GM18519 (cell line): ENCODE results near the gene CPNE8.

ENCODE experiments used
- ATAC-seq: cut with Tn5 transposase; IDR thresholded peaks from one replicate; pipeline ENCODE4 v1.9.1; 2021; ENCODE audit warnings: mild to moderate bottlenecking, moderate library complexity; ENCODE audit not compliant: unreplicated experiment, low FRiP score

Gene CPNE8

GRCh38 chr12:38898001-38898684 is 7.2 kb downstream of the CPNE8 start:
- no peak for ATAC-seq

DNA sequence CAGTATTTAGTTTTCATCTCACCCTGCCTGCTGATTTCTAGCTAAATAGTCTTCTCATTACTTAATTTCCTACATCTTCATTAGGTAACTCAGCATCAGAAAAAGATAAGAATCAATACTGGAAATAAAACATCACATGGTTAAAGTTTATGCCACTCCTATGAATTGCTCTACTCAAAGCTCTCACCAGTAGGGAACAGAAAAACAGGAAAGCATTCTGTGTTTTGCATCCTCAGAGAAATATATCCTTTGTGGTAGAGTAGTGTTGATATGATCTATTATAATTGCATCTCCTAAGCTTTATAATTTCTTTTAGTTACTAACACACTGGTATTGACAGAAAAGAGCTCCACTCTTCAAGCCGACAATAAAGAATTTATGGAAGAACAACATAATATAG is 9.9 kb downstream of the CPNE8 start:
- no peak for ATAC-seq

DNA sequence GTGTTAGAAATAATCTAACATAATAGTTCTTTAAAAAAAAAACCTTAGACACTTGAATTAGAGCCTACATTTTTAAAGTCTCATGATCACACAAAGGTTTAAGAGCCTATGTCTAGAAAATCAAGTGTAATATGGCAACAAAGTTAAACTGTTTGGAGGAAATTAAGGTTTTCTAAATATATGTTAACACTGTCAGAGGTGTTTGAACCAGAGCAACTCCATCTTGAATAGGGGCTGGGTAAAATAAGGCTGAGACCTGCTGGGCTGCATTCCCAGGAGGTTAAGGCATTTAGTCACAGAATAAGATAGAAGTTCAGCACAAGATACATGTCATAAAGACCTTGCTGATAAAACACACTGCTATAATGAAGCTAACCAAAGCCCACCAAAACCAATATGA is 12.4 kb downstream of the CPNE8 start:
- ATAC-seq = no peak

DNA sequence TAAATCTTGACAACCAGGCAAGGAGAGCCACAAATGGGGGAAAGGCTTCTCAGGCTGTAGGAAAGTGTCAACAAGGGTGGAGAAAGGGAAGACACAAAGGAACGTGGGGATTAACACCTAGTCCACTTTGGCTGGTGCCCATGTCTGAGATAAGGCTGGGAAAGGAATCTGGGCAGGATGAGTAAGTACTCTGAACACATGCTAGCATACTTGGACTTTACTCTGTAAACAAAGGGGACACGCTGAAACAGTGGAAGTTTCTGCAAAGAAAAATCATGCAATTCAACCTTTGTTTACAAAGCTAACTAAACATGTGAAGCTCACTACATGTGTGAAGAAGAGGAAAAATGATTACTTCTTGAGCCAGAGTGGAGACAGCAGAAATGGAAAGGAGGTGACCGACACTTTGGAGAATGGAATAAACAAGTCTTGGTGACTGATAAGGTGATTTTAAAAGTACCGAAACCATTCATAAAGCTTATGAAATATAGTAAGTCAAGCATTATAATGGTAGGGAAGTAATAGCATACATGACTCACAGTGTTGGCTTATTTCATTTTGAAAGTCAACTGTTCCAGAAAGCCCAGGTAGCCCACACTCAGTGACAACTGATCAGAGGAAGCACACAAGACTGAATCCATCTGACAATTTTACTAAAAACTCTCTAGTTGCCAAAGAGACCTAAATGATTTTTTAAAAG is 13.2 kb downstream of the CPNE8 start:
- ATAC-seq = peak; percentile 55

DNA sequence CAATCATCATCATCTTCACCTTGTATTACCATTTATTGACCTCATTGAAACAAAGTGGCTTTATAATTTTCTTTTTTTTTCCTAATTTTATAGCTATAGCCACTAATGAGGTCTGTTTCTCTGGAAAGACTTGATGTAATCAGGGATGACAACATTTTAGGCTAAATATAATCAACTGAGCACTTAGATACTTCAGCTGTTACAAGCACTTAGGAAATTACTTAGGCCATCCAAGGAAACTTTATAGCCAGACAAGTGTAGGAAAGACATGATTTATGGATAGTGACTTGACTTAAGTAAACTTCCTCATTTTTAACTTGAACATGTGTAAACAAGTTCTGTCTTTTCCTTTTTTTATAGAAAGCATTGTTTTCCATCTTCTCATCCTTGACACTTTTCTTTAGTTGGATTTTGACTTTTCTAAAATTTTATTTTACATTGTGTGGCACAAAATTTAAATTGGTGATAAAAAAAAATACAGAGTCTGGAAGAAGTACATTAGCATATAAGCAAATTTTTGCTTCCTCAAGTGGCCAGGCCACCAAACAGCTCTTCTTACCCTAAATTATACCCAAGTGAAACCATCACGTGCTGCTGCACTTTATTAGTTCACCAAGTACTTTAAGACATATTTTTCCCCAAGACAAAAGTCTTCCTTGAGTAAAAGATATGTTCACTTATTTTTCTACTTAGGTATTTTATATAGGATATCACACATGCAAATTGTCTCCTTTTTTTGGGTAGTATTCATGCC is 15.1 kb downstream of the CPNE8 start:
- ATAC-seq = no peak

- no peak for ATAC-seq
These were observed 16.0 kb downstream of the CPNE8 start for GRCh38 chr12:38889297-38889815.

DNA sequence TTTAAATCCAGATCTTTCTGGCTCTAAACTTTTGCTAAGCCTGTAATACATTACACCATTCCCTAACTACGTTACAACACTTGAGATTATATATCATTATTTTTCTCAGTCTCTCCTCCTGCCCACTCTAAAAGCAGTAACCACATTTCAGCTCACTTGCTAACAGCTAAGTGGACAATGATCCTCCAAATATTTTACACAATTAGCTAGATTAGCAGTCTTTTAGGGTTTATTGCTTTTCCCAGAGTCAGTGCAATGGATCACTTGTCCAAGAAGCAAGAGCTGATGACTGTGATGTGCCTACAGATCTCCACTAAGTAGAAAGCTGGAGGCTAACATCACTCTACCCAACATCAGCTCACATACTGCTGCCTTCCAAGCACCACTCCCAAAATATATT is 17.6 kb downstream of the CPNE8 start:
- no peak for ATAC-seq

DNA sequence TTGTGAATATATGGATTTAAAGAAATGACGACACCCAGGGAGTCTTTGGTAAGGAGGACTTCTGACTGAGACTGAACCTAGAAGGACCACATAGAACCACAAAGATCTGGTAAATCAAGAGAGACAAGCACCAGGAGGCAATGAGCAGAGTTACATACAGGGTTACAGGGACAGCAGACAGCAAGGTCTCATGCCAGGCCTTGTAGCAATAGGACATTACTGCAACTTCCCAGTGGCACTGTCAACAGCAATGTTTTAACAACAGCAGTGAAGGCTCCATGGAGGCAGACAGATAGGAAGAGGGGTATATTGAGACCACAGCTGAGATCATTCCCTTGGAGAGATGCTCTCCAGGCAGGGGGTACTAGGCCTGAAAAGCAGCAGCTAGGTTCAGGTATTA is 18.5 kb downstream of the CPNE8 start:
- no peak for ATAC-seq

- ATAC-seq = no peak
These were observed 19.3 kb downstream of the CPNE8 start for GRCh38 chr12:38886064-38886463.

DNA sequence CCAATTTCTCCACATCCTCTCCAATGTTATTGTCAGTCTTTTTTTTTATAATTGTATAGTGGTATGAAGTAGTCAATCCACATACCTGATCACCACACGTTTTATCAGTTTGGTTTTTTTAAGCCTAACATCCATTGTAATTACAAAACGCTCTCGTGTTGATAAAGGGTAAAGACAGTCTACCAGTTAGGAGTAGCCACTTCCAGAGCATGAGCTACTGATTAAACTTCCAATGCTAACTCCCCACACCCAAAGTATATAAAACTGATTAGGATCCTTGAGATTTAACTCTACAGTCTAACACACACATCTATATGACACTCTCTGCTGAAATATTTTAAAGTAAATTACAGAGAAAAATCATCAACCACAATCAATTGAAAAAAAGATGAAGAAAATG is 20.7 kb downstream of the CPNE8 start:
- ATAC-seq = no peak

GRCh38 chr12:38883629-38884134 is 21.7 kb downstream of the CPNE8 start:
- ATAC-seq = no peak

GRCh38 chr12:38880288-38880687 is 25.1 kb downstream of the CPNE8 start:
- no peak for ATAC-seq

DNA sequence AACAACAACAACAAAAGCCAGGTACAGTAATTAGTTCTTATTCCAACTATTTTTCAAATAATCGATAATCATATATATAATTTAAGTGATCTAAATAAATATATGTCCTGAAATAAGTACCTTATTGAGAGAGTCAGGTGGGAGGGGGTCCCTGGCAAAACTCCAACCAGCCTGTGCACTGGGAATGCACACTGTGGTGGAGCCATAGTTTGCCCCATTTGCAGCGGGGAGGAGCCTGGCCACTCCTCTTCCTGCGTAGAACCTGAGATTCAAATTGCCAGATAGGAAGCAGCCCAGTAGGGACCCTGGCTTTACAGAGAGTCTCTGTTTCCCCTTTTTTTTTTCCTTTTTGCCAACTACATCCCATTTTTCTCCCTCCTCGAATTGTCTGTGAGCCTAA is 26.4 kb downstream of the CPNE8 start:
- ATAC-seq = no peak

DNA sequence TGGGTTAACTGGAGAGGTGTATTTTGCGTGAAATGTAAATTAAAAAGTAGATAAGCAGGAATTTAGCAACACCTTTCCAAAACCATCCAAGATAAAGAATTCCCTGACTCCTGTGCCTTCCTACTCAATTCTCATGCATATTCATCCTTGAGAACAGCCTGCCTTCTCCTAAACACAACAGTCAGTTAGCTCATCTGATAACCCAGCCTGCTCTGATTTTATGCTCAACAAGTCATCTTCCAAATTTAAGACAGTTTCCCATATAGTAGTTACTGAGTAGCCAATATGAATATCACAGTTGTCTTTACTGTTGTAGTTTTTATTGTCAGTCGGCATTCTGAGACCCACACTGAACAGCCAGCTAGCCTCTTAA is 27.1 kb downstream of the CPNE8 start:
- ATAC-seq = no peak

DNA sequence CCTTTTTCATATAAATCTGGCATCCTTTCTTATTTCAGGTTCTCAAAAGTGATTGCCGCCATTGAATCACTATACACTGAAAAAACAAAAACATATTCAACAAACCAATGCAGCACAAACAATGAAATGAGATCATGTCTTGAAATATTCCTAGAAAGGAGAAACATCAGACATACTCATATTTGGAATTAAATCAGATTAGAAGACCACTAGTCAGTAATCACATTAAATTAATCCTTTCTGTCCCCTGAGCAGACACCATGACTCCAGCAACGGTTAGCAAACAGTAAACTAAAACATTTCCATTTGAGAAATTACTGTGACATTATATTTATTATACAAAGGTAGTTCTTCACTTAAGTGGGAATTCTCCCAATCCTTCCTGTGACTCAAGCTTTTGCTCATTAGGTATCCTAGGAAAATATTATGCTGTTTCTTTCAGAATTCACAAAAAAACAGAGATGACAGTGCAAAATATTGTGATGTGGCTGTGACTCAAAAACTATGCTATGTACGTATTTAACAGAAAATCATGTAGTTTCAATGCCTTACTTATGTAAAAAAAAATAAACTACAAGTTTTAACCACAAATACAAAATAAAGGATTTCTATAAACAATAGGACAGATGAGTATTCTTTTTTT is 29.7 kb downstream of the CPNE8 start:
- no peak for ATAC-seq

DNA sequence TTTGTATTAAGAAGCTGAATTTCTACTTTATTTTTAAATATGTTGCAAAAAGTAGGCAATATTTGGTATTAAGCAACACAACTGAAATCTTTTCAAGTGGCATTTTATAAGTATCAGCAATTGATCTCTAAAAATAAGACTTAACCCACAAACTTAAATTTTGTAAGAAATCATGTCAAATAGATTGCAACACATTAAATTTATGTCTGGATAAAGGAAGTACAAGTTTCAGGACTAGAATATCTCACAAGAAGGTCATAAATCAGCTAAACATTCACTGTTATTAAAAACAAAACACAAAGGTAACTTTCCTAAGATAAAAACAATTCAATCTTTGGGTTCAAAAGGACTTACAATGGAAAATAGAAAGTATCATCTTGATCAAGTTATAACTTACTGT is 32.8 kb downstream of the CPNE8 start:
- no peak for ATAC-seq

DNA sequence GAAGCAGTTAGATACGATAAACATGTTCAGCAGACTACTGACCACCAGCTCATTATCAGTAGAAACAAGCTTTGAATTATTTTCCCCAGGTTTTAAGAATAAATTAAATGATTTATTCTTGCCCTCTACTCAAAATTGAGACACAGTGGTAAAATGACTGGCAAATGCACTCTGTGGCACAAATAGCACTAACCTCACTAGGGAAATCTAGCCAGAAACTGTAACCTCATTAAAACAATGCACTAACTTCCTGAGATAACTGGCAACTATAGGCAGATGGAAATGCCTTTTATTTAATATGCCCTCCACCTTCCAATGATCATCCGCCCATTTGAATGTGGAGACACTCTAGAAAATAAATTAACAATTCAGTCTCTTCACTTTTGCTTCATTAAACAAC is 33.2 kb downstream of the CPNE8 start:
- no peak for ATAC-seq

GRCh38 chr12:38869036-38869435 is 36.4 kb downstream of the CPNE8 start:
- no peak for ATAC-seq

DNA sequence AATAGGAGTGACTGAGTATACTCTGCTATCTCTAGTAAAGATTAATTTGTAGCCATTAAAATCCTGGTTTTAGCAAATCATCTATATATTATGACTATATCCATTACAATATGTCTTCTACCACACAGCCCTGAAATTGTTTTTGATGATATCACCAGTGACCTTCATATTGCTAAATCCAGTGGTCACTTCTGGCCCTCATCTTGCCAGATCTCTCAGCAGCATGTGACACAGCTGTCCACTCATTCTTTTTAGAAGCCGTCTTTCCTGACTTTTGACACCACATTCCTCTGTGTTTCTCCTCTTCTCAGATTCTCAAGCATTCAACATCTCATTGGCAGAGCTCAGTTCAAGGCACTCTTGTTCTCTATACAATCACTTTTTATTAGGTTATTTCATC is 54.9 kb downstream of the CPNE8 start:
- ATAC-seq = no peak

DNA sequence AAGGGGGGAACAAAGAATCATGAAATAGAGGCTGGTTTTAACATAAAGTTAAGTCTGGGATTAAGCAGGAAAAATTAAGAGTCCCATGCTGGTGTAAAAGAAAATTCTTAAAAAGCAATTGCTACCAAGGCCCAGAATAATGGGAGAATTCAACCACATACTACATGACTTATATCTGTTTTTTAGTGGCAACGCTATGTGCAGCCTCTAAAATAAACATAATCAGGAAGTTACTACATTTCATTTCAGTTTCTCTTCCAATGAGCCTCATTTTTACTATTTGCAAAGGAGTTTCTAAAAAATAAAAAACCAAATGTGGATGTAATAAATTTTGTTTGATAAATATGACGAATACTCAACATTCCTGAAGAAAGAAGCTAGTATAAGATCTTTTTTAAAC is 58.1 kb downstream of the CPNE8 start:
- no peak for ATAC-seq

- ATAC-seq = no peak
These were observed 61.1 kb downstream of the CPNE8 start for GRCh38 chr12:38844267-38844666.
